ENCODE data around the gene PDE7B.

PDE7B gene

DNA sequence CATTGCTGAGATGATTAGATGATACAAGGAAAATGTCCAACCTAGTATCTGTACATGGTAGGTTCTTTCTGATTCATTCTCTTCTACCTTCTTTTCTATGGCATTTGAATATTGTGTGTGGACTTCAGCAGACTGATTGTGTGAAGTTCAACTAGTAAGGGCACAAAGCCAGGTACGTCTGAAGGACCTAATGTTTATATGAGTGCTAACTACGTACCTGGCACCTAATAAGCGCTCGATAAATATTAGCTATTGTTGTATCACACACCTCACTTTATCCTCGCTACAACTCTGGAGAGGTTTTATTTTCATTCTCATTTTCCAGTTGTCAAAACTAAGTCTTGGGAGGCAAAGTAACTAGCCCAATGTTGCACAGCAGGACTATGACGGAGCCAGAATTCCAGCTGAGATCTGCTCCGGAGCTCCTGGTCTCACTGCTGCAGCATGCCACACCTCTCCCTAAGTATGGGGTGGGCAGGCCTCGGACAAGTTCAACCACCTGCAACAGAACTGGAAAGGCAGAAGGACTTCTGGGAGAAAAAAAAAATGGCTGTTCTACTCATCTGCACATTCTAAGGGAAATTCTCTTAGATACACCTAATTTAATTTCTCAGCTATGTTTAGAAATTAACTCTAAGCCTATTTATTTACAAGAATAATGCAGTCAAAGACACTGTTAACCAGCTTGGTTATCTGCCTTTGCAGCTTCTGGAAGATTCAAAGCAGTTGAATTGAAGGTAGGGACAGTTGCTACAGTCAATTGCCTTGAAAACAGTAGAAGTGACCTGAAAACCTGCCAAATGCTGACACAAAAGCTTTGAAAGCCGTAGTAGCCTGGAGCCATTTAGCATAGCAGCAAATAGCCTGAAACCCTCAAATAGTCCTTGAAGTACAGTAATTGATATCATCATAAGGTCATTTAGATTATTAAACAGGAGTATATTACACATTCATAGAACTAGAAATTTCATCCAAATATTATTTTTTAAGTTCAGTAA, 165.0 kb downstream of the PDE7B start:
- H3K4me1 ChIP-seq (ENCODE audit: insufficient read depth, low read length), result no peaks in the 10 kb centered on the region
- H3K36me3 ChIP-seq (ENCODE audit: insufficient read depth, low read length), result no peaks in the 10 kb centered on the region

GRCh38 chr6:136020691-136021090, 169.2 kb downstream of the PDE7B start:
- H3K27me3 ChIP-seq (ENCODE audit: control insufficient read depth in 1 of 2, insufficient read depth in 2 of 2, low read length in 2 of 2), result no peaks in the 10 kb centered on the region

More for the DNA sequence above, 165.0 kb downstream of the PDE7B start:
- H3K27me3 ChIP-seq (ENCODE audit: control insufficient read depth in 1 of 2, insufficient read depth in 2 of 2, low read length in 2 of 2), result no peaks in the 10 kb centered on the region
- no peaks in the 10 kb centered on the region for H3K9me3 ChIP-seq (ENCODE audit: low read length)
- H3K27ac ChIP-seq (ENCODE audit: low read depth, low read length), result no peak overlapping the region
- no peak overlapping the region for H3K4me3 ChIP-seq (ENCODE audit: low read depth in 1 of 2, low read length in 2 of 2)
- H3K9ac ChIP-seq (ENCODE audit: low read length), result no peak overlapping the region

DNA sequence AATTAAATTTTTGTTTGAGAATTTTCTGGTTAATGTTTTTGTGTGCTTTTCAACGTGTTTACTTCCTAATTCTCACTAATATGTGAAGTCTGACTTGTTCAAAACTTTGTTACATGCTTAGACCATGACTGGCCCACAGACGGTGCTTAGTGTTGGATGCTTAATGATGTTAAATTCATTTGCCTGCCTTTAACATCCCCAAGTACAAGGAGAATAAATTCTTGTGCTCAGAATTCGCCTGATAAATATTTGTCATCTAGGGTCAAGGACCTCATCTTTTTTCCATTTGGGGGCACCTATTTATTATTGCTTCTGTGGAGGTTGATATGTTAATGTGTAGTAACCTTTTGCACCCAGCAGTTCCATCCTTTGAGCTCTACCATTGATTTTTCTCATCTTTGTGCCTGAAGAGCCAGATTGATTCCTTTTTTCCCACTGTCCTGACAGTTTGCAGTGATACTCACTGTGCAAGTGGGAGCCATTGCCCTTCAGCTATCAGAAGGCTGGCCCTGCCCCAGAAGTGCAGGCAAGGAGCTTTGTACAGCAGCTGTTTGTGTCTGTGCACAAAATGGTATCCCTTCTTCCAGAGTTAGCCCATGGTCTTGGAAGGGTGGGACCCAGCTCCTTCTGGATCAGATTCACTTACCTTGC, 170.8 kb downstream of the PDE7B start:
- Histone ChIP-seq H3K4me3 (ENCODE audit: low read depth in 1 of 2, low read length in 2 of 2) (no peak overlapping the region), H3K27me3 (ENCODE audit: control insufficient read depth in 1 of 2, insufficient read depth in 2 of 2, low read length in 2 of 2) (no peaks in the 10 kb centered on the region), H3K9ac (ENCODE audit: low read length) (no peak overlapping the region), H3K4me1 (ENCODE audit: insufficient read depth, low read length) (no peaks in the 10 kb centered on the region), H3K9me3 (ENCODE audit: low read length) (no peaks in the 10 kb centered on the region), H3K36me3 (ENCODE audit: insufficient read depth, low read length) (no peaks in the 10 kb centered on the region), H3K27ac (ENCODE audit: low read depth, low read length) (no peak overlapping the region)

More at GRCh38 chr6:136020691-136021090, 169.2 kb downstream of the PDE7B start:
- Histone ChIP-seq H3K4me1 (ENCODE audit: insufficient read depth, low read length) (no peaks in the 10 kb centered on the region), H3K9ac (ENCODE audit: low read length) (no peak overlapping the region), H3K9me3 (ENCODE audit: low read length) (no peaks in the 10 kb centered on the region), H3K36me3 (ENCODE audit: insufficient read depth, low read length) (no peaks in the 10 kb centered on the region), H3K27ac (ENCODE audit: low read depth, low read length) (no peak overlapping the region), H3K4me3 (ENCODE audit: low read depth in 1 of 2, low read length in 2 of 2) (no peak overlapping the region)

- H3K9me3 ChIP-seq (ENCODE audit: low read length), result no peaks in the 10 kb centered on the region
- no peak overlapping the region for H3K4me3 ChIP-seq (ENCODE audit: low read depth in 1 of 2, low read length in 2 of 2)
- H3K27me3 ChIP-seq (ENCODE audit: control insufficient read depth in 1 of 2, insufficient read depth in 2 of 2, low read length in 2 of 2), result no peaks in the 10 kb centered on the region
- H3K4me1 ChIP-seq (ENCODE audit: insufficient read depth, low read length), result no peaks in the 10 kb centered on the region
- no peaks in the 10 kb centered on the region for H3K36me3 ChIP-seq (ENCODE audit: insufficient read depth, low read length)
- H3K27ac ChIP-seq (ENCODE audit: low read depth, low read length), result no peak overlapping the region
- no peak overlapping the region for H3K9ac ChIP-seq (ENCODE audit: low read length)
Measured at GRCh38 chr6:136024711-136025110, 173.2 kb downstream of the PDE7B start.

- H3K4me3 ChIP-seq (ENCODE audit: low read depth in 1 of 2, low read length in 2 of 2), result no peak overlapping the region
- H3K4me1 ChIP-seq (ENCODE audit: insufficient read depth, low read length), result no peaks in the 10 kb centered on the region
- H3K27me3 ChIP-seq (ENCODE audit: control insufficient read depth in 1 of 2, insufficient read depth in 2 of 2, low read length in 2 of 2), result no peaks in the 10 kb centered on the region
- no peaks in the 10 kb centered on the region for H3K36me3 ChIP-seq (ENCODE audit: insufficient read depth, low read length)
- H3K27ac ChIP-seq (ENCODE audit: low read depth, low read length), result no peak overlapping the region
- no peaks in the 10 kb centered on the region for H3K9me3 ChIP-seq (ENCODE audit: low read length)
- H3K9ac ChIP-seq (ENCODE audit: low read length), result no peak overlapping the region
Measured at GRCh38 chr6:136025736-136026135, 174.2 kb downstream of the PDE7B start.

- H3K27me3 ChIP-seq (ENCODE audit: control insufficient read depth in 1 of 2, insufficient read depth in 2 of 2, low read length in 2 of 2), result no peaks in the 10 kb centered on the region
- H3K27ac ChIP-seq (ENCODE audit: low read depth, low read length), result no peak overlapping the region
- no peaks in the 10 kb centered on the region for H3K36me3 ChIP-seq (ENCODE audit: insufficient read depth, low read length)
Measured at GRCh38 chr6:136030131-136030530, 178.6 kb downstream of the PDE7B start.

DNA sequence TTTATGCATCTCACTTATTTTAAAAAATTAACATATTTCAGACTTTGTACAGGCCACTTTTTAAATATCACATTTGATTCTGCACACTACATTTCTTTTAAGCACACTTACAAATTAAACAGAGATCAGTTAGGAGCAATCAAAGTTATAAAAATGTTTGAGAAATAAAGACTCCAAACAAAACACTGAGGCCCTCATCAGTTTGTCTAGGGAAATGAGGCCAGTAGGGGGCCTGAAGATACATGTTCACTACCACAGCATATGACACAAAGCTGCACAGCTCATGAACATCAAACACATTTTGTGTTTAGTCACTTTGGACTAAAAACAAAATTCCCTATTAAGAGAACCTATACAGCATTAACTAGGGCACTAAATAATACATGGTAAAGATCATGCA, 180.5 kb downstream of the PDE7B start:
- Histone ChIP-seq H3K27me3 (ENCODE audit: control insufficient read depth in 1 of 2, insufficient read depth in 2 of 2, low read length in 2 of 2) (no peaks in the 10 kb centered on the region), H3K36me3 (ENCODE audit: insufficient read depth, low read length) (no peaks in the 10 kb centered on the region), H3K4me3 (ENCODE audit: low read depth in 1 of 2, low read length in 2 of 2) (no peak overlapping the region), H3K9me3 (ENCODE audit: low read length) (no peaks in the 10 kb centered on the region), H3K4me1 (ENCODE audit: insufficient read depth, low read length) (no peaks in the 10 kb centered on the region), H3K27ac (ENCODE audit: low read depth, low read length) (no peak overlapping the region), H3K9ac (ENCODE audit: low read length) (no peak overlapping the region)

More at GRCh38 chr6:136030131-136030530, 178.6 kb downstream of the PDE7B start:
- no peaks in the 10 kb centered on the region for H3K9me3 ChIP-seq (ENCODE audit: low read length)
- H3K9ac ChIP-seq (ENCODE audit: low read length), result no peak overlapping the region
- no peaks in the 10 kb centered on the region for H3K4me1 ChIP-seq (ENCODE audit: insufficient read depth, low read length)
- no peak overlapping the region for H3K4me3 ChIP-seq (ENCODE audit: low read depth in 1 of 2, low read length in 2 of 2)

GRCh38 chr6:136033416-136033815, 181.9 kb downstream of the PDE7B start:
- Histone ChIP-seq H3K9ac (ENCODE audit: low read length) (no peak overlapping the region), H3K36me3 (ENCODE audit: insufficient read depth, low read length) (no peaks in the 10 kb centered on the region), H3K27ac (ENCODE audit: low read depth, low read length) (no peak overlapping the region), H3K4me1 (ENCODE audit: insufficient read depth, low read length) (peaks cover 6% of the 10 kb centered on the region), H3K4me3 (ENCODE audit: low read depth in 1 of 2, low read length in 2 of 2) (no peak overlapping the region), H3K27me3 (ENCODE audit: control insufficient read depth in 1 of 2, insufficient read depth in 2 of 2, low read length in 2 of 2) (no peaks in the 10 kb centered on the region), H3K9me3 (ENCODE audit: low read length) (no peaks in the 10 kb centered on the region)

GRCh38 chr6:136034422-136034821, 182.9 kb downstream of the PDE7B start:
- Histone ChIP-seq H3K27me3 (ENCODE audit: control insufficient read depth in 1 of 2, insufficient read depth in 2 of 2, low read length in 2 of 2) (no peaks in the 10 kb centered on the region), H3K9ac (ENCODE audit: low read length) (no peak overlapping the region), H3K4me3 (ENCODE audit: low read depth in 1 of 2, low read length in 2 of 2) (no peak overlapping the region), H3K27ac (ENCODE audit: low read depth, low read length) (no peak overlapping the region), H3K4me1 (ENCODE audit: insufficient read depth, low read length) (peaks cover 6% of the 10 kb centered on the region), H3K36me3 (ENCODE audit: insufficient read depth, low read length) (no peaks in the 10 kb centered on the region), H3K9me3 (ENCODE audit: low read length) (no peaks in the 10 kb centered on the region)

DNA sequence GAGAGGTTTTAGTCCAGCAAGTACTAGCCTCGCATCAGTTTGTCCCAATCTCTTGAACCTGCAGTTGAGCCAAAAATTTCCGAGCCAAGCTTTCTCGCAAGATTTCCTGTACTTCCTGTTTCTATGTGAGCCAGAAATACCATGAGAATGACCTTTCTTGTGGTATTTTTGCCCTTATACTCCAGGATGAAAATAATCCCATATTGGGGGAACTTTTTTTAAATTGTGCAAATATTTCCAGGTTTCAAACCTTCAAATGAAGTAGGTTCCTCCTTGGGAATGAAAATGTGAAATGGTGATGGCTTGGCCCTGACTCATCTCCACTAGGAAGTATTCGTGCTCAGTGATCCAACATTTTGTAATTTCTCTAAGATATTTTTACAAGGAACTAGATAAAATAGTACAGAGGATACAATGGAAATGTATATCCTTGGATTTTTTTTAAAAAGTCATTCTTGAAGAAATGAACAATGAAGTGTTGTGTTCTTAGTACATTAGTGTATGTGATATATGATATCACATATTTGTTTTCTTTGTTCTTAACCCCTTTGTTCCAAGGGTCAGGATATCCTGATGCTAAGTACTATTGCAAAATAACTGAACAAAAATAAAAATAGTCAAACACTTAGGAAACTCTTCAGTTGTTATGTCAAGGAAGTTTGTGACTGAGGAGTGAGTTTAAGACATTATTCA, 184.0 kb downstream of the PDE7B start:
- Histone ChIP-seq H3K4me1 (ENCODE audit: insufficient read depth, low read length) (peaks cover 6% of the 10 kb centered on the region), H3K9ac (ENCODE audit: low read length) (no peak overlapping the region), H3K27ac (ENCODE audit: low read depth, low read length) (no peak overlapping the region)

GRCh38 chr6:136036071-136036380, 184.5 kb downstream of the PDE7B start:
- Histone ChIP-seq H3K9me3 (ENCODE audit: low read length) (no peaks in the 10 kb centered on the region), H3K4me3 (ENCODE audit: low read depth in 1 of 2, low read length in 2 of 2) (no peak overlapping the region), H3K9ac (ENCODE audit: low read length) (no peak overlapping the region), H3K4me1 (ENCODE audit: insufficient read depth, low read length) (peaks cover 6% of the 10 kb centered on the region), H3K36me3 (ENCODE audit: insufficient read depth, low read length) (no peaks in the 10 kb centered on the region), H3K27ac (ENCODE audit: low read depth, low read length) (no peak overlapping the region), H3K27me3 (ENCODE audit: control insufficient read depth in 1 of 2, insufficient read depth in 2 of 2, low read length in 2 of 2) (no peaks in the 10 kb centered on the region)

More for the DNA sequence above, 184.0 kb downstream of the PDE7B start:
- Histone ChIP-seq H3K4me3 (ENCODE audit: low read depth in 1 of 2, low read length in 2 of 2) (no peak overlapping the region), H3K27me3 (ENCODE audit: control insufficient read depth in 1 of 2, insufficient read depth in 2 of 2, low read length in 2 of 2) (no peaks in the 10 kb centered on the region), H3K36me3 (ENCODE audit: insufficient read depth, low read length) (no peaks in the 10 kb centered on the region), H3K9me3 (ENCODE audit: low read length) (no peaks in the 10 kb centered on the region)
